HFF-Myc (cell line): Measurements from ENCODE around the gene MOB1A.

Experiments
- DNase-seq: peaks from one replicate; pipeline ENCODE4 v3.0.0-alpha.2; 2011; ENCODE audit warnings: low read depth; ENCODE audit errors: extremely low read depth
- H3K4me3 ChIP-seq: replicated peaks from 2 replicates; pipeline ENCODE4 v1.5.1; 2011; ENCODE audit warnings: low read depth, mild to moderate bottlenecking, control low read depth, low read length
- TF ChIP-seq, protein P1 (sequence below): IDR thresholded peaks from 2 replicates; pipeline ENCODE4 v1.5.1; 2012; ENCODE audit warnings: mild to moderate bottlenecking, low read depth, low read length, control low read depth; ENCODE audit errors: missing control alignments

The MOB1A gene

DNA sequence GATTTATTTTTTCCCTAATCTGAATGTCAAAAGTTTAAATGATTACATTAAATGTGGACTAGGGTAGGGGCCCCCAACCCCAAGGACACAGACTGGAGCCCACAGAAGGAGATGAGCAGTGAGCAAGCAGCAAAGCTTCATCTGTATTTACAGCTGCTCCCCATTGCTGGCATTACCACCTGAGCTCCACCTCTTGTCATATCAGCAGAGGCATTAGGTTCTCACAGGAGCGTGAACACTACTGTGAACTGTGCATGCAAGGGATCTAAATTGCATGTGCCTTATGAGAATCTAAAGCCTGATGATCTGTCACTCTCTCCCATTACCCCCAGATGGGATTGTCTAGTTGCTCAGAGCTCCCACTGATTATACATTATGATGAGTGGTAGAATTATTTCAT, 3.8 kb downstream of the MOB1A start:
- H3K4me3 ChIP-seq, result no peak overlapping the region
- no peak for DNase-seq
- TF ChIP-seq, protein P1, sequence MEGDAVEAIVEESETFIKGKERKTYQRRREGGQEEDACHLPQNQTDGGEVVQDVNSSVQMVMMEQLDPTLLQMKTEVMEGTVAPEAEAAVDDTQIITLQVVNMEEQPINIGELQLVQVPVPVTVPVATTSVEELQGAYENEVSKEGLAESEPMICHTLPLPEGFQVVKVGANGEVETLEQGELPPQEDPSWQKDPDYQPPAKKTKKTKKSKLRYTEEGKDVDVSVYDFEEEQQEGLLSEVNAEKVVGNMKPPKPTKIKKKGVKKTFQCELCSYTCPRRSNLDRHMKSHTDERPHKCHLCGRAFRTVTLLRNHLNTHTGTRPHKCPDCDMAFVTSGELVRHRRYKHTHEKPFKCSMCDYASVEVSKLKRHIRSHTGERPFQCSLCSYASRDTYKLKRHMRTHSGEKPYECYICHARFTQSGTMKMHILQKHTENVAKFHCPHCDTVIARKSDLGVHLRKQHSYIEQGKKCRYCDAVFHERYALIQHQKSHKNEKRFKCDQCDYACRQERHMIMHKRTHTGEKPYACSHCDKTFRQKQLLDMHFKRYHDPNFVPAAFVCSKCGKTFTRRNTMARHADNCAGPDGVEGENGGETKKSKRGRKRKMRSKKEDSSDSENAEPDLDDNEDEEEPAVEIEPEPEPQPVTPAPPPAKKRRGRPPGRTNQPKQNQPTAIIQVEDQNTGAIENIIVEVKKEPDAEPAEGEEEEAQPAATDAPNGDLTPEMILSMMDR, result no peak

DNA sequence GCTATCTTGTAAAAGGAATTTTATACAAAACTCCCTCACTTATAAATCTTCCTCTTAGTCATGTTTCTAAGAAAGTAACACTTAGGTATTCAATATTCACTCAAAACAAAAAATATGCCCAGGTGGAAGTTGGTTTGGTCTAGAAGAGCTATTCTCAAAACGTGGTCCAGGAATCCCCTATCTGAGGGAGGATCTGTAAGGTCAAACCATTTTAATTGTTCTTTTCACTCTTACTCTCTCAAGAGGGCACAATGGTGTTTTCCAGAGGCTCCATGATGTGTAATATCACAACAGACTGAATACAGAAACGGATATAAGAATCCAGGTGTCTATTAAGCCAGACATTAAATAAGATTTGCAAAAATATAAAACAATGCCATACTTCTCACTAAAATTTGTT, 9.9 kb downstream of the MOB1A start:
- TF ChIP-seq, protein P1, result no peak
- DNase-seq, result no peak
- H3K4me3 ChIP-seq, result no peak overlapping the region

- H3K4me3 ChIP-seq, result no peak overlapping the region
- TF ChIP-seq, protein P1, result no peak
- no peak for DNase-seq
These were observed 13.9 kb downstream of the MOB1A start for GRCh38 chr2:74164761-74165160.

GRCh38 chr2:74162951-74163350, 15.7 kb downstream of the MOB1A start:
- TF ChIP-seq, protein P1, result no peak
- DNase-seq, result no peak

DNA sequence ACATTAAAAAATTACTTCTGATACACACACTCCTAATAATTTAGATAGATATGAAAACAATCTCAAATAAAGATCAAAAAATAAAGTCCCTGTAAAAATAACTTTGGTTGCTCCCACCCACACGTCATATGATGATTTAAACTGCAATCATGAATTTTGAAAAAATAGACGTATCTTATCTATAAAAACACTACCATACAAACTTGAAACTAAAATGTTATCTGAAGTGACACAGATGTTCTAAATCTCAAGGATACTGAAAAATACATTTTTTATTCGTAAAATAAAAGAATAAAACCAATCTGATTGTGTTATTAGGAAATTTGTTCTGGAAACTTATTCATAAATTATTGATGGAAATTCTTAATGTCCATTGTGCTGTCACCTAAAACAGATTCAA, 22.8 kb downstream of the MOB1A start:
- DNase-seq, result no peak
- TF ChIP-seq, protein P1, result no peak
- H3K4me3 ChIP-seq, result no peak overlapping the region

More at GRCh38 chr2:74162951-74163350, 15.7 kb downstream of the MOB1A start:
- H3K4me3 ChIP-seq, result no peak overlapping the region

- TF ChIP-seq, protein P1, result no peak
- no peak overlapping the region for H3K4me3 ChIP-seq
- DNase-seq, result no peak
These were observed 25.7 kb downstream of the MOB1A start for GRCh38 chr2:74152954-74153353.
